HepG2 (cell line): Measurements from ENCODE around the gene CHMP5. TPM values are rescaled to one million over a fixed set of nuclear protein-coding genes. Genes with fewer than 3 reads are reported as not detected.

Experiments used
- DR1 ChIP-seq: sonication (generic); formaldehyde crosslinking; IDR thresholded peaks from 2 replicates; pipeline ENCODE4 v1.8.0; 2021; ENCODE audit warnings: mild to moderate bottlenecking, missing genetic modification reagents, inconsistent platforms
- HOXA5 ChIP-seq: sonication (generic); formaldehyde crosslinking; IDR thresholded peaks from 2 replicates; pipeline ENCODE4 v1.4.0; 2020; ENCODE audit warnings: missing genetic modification reagents
- NCOR1 ChIP-seq: fragments of 200-600 bp; sonication (generic); IDR thresholded peaks from 2 replicates; pipeline ENCODE4 v1.7.0; 2017; ENCODE audit warnings: antibody characterized with exemption, low read length, borderline replicate concordance
- PRMT3 ChIP-seq: sonication (generic); formaldehyde crosslinking; IDR thresholded peaks from 2 replicates; pipeline ENCODE4 v1.8.1; 2022; ENCODE audit warnings: low read depth, mild to moderate bottlenecking, moderate library complexity, missing genetic modification reagents, borderline replicate concordance
- TGIF2 ChIP-seq: IDR thresholded peaks from 2 replicates; pipeline ENCODE4 v1.6.1; 2016; ENCODE audit warnings: control low read depth, missing compliant biosample characterization
- YEATS2 ChIP-seq: sonication (generic); formaldehyde crosslinking; IDR thresholded peaks from 2 replicates; pipeline ENCODE4 v1.4.0; 2020; ENCODE audit warnings: missing genetic modification reagents, borderline replicate concordance
- ZBTB21 ChIP-seq: sonication (generic); formaldehyde crosslinking; IDR thresholded peaks from 2 replicates; pipeline ENCODE4 v1.4.0; 2020; ENCODE audit warnings: missing genetic modification reagents
- ZBTB7B ChIP-seq: sonication (generic); formaldehyde crosslinking; IDR thresholded peaks from 2 replicates; pipeline ENCODE4 v1.4.0; 2020; ENCODE audit warnings: missing genetic modification reagents
- ZNF260 ChIP-seq: sonication (generic); formaldehyde crosslinking; IDR thresholded peaks from 2 replicates; pipeline ENCODE4 v1.4.0; 2020; ENCODE audit warnings: missing genetic modification reagents, low read depth, mild to moderate bottlenecking, borderline replicate concordance
- ZNF652 ChIP-seq: IDR thresholded peaks from 2 replicates; pipeline ENCODE4 v1.6.1; 2016; ENCODE audit warnings: low read depth, borderline replicate concordance
- ZNF674 ChIP-seq: sonication (generic); formaldehyde crosslinking; IDR thresholded peaks from 2 replicates; pipeline ENCODE4 v1.5.0; 2020; ENCODE audit warnings: low read depth, mild to moderate bottlenecking, missing genetic modification reagents
- polyA plus RNA-seq, 8 experiments: library from polyadenylated mRNA; depleted of rRNA in 3 of 8; stranded (reverse) in 7 of 8; unstranded in 1 of 8; fragments of >200 nt; fragmentation: Illumina TruSeq in 4 of 8; extraction: Trizol in 4 of 8; gene quantifications; 2 replicates each; pipeline versions ENCODE4 v1.2.1 to v1.2.3, GENCODE V29; 2011 to 2016; ENCODE audit warnings: low read depth in 4 of 8, missing spikeins in 1 of 8, mixed read lengths in 1 of 8; ENCODE audit not compliant: insufficient read depth in 1 of 8
- total RNA-seq, 5 experiments: library from RNA; depleted of rRNA; stranded (reverse); fragments of >200 nt; fragmentation: Illumina TruSeq; extraction: Trizol; gene quantifications; 2 replicates each; pipeline ENCODE4 v1.2.3, GENCODE V29; 2016; ENCODE audit warnings: low read depth in 1 of 5
- TF ChIP-seq, protein P1 (sequence below): sonication (generic); formaldehyde crosslinking; conservative IDR thresholded peaks from 2 replicates; pipeline ENCODE4 v1.8.0; 2022; ENCODE audit warnings: low read depth, missing genetic modification reagents
- TF ChIP-seq, protein P2 (sequence below): sonication (generic); formaldehyde crosslinking; IDR thresholded peaks from 2 replicates; pipeline ENCODE4 v1.4.0; 2020; ENCODE audit warnings: mild to moderate bottlenecking, missing genetic modification reagents
- TF ChIP-seq, protein P3 (sequence below): sonication (generic); formaldehyde crosslinking; IDR thresholded peaks from 2 replicates; pipeline ENCODE4 v1.4.0; 2020; ENCODE audit warnings: missing genetic modification reagents, borderline replicate concordance
- TF ChIP-seq, protein P4 (sequence below): IDR thresholded peaks from 2 replicates; pipeline ENCODE4 v1.6.1; 2016; ENCODE audit warnings: low read depth, missing genetic modification reagents, missing compliant biosample characterization

Gene CHMP5
- total and polyA plus RNA-seq, 2 of the 13 experiments (the other 11 are each of a cell fraction or from before 2014, with no cell fraction given), result 46.0 to 57.3 TPM

DNA sequence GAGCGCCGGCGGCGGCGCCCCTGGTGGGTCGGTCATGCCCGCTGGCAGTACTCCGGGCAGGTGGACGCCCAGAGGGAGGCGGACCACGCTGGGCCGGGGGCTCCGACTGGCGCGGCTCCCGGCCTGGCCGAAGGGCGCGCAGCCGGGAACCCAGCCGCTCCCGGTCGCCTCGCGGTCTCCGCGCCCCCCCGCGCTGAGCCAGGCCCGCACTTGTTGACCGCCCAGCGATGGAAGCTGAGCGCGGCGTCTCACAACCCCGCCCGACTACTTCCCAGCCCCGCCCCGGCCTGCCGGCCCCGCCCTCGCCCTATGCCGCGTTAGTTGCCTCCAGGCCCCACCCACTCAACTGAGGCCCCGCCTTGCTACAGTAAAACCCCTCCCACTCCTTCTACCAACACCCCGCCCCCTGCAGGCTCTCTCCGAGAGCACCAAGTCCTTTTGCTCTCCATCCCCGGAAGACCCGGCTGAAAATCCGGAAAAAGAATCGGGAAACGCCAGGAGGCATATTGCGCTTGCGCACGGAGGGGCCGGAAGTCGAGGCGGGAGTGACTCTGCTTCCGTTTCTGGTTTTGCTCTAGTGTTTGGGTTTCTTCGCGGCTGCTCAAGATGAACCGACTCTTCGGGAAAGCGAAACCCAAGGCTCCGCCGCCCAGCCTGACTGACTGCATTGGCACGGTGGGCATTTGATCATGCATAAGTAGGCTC, at the start of gene CHMP5, which contains the start of gene BAG1 (continued):
- TF ChIP-seq, protein P1, sequence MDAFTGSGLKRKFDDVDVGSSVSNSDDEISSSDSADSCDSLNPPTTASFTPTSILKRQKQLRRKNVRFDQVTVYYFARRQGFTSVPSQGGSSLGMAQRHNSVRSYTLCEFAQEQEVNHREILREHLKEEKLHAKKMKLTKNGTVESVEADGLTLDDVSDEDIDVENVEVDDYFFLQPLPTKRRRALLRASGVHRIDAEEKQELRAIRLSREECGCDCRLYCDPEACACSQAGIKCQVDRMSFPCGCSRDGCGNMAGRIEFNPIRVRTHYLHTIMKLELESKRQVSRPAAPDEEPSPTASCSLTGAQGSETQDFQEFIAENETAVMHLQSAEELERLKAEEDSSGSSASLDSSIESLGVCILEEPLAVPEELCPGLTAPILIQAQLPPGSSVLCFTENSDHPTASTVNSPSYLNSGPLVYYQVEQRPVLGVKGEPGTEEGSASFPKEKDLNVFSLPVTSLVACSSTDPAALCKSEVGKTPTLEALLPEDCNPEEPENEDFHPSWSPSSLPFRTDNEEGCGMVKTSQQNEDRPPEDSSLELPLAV (CRISPR knock-in tag), result no peak
- TF ChIP-seq ZNF674 (CRISPR knock-in tag) (no peak), YEATS2 (CRISPR knock-in tag) (peak; percentile 71; the same call in 1 of the 2 replicates), ZBTB7B (CRISPR knock-in tag) (no peak), ZNF260 (no peak), DR1 (peak; percentile 69; the same call in 1 of the 2 replicates), NCOR1 (no peak), TGIF2 (CRISPR knock-in tag) (no peak), HOXA5 (CRISPR knock-in tag) (peak; percentile 33; the same call in 1 of the 2 replicates), ZNF652 (no peak), ZBTB21 (CRISPR knock-in tag) (no peak), PRMT3 (no peak)
- TF ChIP-seq, protein P2, sequence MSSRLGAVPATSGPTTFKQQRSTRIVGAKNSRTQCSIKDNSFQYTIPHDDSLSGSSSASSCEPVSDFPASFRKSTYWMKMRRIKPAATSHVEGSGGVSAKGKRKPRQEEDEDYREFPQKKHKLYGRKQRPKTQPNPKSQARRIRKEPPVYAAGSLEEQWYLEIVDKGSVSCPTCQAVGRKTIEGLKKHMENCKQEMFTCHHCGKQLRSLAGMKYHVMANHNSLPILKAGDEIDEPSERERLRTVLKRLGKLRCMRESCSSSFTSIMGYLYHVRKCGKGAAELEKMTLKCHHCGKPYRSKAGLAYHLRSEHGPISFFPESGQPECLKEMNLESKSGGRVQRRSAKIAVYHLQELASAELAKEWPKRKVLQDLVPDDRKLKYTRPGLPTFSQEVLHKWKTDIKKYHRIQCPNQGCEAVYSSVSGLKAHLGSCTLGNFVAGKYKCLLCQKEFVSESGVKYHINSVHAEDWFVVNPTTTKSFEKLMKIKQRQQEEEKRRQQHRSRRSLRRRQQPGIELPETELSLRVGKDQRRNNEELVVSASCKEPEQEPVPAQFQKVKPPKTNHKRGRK (CRISPR knock-in tag), result no peak
- TF ChIP-seq, protein P3, sequence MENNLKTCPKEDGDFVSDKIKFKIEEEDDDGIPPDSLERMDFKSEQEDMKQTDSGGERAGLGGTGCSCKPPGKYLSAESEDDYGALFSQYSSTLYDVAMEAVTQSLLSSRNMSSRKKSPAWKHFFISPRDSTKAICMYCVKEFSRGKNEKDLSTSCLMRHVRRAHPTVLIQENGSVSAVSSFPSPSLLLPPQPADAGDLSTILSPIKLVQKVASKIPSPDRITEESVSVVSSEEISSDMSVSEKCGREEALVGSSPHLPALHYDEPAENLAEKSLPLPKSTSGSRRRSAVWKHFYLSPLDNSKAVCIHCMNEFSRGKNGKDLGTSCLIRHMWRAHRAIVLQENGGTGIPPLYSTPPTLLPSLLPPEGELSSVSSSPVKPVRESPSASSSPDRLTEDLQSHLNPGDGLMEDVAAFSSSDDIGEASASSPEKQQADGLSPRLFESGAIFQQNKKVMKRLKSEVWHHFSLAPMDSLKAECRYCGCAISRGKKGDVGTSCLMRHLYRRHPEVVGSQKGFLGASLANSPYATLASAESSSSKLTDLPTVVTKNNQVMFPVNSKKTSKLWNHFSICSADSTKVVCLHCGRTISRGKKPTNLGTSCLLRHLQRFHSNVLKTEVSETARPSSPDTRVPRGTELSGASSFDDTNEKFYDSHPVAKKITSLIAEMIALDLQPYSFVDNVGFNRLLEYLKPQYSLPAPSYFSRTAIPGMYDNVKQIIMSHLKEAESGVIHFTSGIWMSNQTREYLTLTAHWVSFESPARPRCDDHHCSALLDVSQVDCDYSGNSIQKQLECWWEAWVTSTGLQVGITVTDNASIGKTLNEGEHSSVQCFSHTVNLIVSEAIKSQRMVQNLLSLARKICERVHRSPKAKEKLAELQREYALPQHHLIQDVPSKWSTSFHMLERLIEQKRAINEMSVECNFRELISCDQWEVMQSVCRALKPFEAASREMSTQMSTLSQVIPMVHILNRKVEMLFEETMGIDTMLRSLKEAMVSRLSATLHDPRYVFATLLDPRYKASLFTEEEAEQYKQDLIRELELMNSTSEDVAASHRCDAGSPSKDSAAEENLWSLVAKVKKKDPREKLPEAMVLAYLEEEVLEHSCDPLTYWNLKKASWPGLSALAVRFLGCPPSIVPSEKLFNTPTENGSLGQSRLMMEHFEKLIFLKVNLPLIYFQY, result no peak
- TF ChIP-seq, protein P4, sequence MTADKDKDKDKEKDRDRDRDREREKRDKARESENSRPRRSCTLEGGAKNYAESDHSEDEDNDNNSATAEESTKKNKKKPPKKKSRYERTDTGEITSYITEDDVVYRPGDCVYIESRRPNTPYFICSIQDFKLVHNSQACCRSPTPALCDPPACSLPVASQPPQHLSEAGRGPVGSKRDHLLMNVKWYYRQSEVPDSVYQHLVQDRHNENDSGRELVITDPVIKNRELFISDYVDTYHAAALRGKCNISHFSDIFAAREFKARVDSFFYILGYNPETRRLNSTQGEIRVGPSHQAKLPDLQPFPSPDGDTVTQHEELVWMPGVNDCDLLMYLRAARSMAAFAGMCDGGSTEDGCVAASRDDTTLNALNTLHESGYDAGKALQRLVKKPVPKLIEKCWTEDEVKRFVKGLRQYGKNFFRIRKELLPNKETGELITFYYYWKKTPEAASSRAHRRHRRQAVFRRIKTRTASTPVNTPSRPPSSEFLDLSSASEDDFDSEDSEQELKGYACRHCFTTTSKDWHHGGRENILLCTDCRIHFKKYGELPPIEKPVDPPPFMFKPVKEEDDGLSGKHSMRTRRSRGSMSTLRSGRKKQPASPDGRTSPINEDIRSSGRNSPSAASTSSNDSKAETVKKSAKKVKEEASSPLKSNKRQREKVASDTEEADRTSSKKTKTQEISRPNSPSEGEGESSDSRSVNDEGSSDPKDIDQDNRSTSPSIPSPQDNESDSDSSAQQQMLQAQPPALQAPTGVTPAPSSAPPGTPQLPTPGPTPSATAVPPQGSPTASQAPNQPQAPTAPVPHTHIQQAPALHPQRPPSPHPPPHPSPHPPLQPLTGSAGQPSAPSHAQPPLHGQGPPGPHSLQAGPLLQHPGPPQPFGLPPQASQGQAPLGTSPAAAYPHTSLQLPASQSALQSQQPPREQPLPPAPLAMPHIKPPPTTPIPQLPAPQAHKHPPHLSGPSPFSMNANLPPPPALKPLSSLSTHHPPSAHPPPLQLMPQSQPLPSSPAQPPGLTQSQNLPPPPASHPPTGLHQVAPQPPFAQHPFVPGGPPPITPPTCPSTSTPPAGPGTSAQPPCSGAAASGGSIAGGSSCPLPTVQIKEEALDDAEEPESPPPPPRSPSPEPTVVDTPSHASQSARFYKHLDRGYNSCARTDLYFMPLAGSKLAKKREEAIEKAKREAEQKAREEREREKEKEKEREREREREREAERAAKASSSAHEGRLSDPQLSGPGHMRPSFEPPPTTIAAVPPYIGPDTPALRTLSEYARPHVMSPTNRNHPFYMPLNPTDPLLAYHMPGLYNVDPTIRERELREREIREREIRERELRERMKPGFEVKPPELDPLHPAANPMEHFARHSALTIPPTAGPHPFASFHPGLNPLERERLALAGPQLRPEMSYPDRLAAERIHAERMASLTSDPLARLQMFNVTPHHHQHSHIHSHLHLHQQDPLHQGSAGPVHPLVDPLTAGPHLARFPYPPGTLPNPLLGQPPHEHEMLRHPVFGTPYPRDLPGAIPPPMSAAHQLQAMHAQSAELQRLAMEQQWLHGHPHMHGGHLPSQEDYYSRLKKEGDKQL (CRISPR knock-in tag), result no peak
